GM12874 (cell line): Measurements from ENCODE around the gene SUPT6H.

Source experiments
- CTCF ChIP-seq: IDR thresholded peaks from 2 replicates; pipeline ENCODE4 v1.5.1; 2011; ENCODE audit warnings: low read depth, mild to moderate bottlenecking, control low read depth, low read length, moderate library complexity; ENCODE audit not compliant: insufficient read depth

SUPT6H gene

GRCh38 chr17:28661635-28662526 lies at the start of gene SUPT6H, which contains the start of gene SDF2:
Gene SUPT6H, plus strand, starts transcription at chr17:28662205. Its CDS starts 11,197 bp downstream, at chr17:28673402.
Gene SDF2, minus strand, starts transcription at chr17:28661906. Its CDS starts 30 bp downstream, at chr17:28661876.
- TF ChIP-seq CTCF, result 0 out of 2 replicates have a peak, but pooled peaks have one; percentile 16

GRCh38 chr17:28612531-28612930 lies 49.5 kb upstream of the SUPT6H start:
- TF ChIP-seq CTCF, result no peak

- TF ChIP-seq CTCF, result peak; percentile 74
Measured at GRCh38 chr17:28612936-28613872, 48.8 kb upstream of the SUPT6H start.

GRCh38 chr17:28613931-28614381 lies 48.0 kb upstream of the SUPT6H start, which contains the start of gene RSKR:
Gene RSKR, minus strand, starts transcription at chr17:28614185. Its CDS starts 24 bp downstream, at chr17:28614161.
- no peak for TF ChIP-seq CTCF

- no peak for TF ChIP-seq CTCF
Measured at GRCh38 chr17:28615260-28615940, 46.6 kb upstream of the SUPT6H start.

GRCh38 chr17:28616281-28616680 lies 45.7 kb upstream of the SUPT6H start:
- TF ChIP-seq CTCF, result no peak

GRCh38 chr17:28618464-28618863 lies 43.5 kb upstream of the SUPT6H start:
- no peak for TF ChIP-seq CTCF
